Stimulated activated CD4-positive, alpha-beta T cell treated with anti-CD3 and anti-CD28 coated beads, Interleukin-12 subunit alpha, Interleukin-12 subunit beta, amount 100 ng/mL, for 48 hours (primary cell): Measurements from ENCODE around the gene JAG1.

Source experiments
- DNase-seq, 3 donors: peaks; one replicate each; pipeline ENCODE4 v3.0.0-alpha.2; 2020; ENCODE audit warnings: low read depth in 2 of 3, low spot score in 1 of 3

Gene JAG1

GRCh38 chr20:10653599-10654249, 20.1 kb downstream of the JAG1 start:
- no peak for DNase-seq

- DNase-seq, result no peak
Measured at GRCh38 chr20:10652660-10653261, 21.0 kb downstream of the JAG1 start.

GRCh38 chr20:10652185-10652584, 21.6 kb downstream of the JAG1 start:
- DNase-seq, result no peak

- no peak for DNase-seq
Measured at GRCh38 chr20:10651227-10651990, 22.4 kb downstream of the JAG1 start.

GRCh38 chr20:10649797-10650160, 24.0 kb downstream of the JAG1 start:
- DNase-seq, result no peak

- no peak for DNase-seq
Measured at GRCh38 chr20:10649080-10649796, 24.6 kb downstream of the JAG1 start.

GRCh38 chr20:10648651-10649050, 25.1 kb downstream of the JAG1 start:
- DNase-seq, result no peak

GRCh38 chr20:10647909-10648308, 25.9 kb downstream of the JAG1 start:
- DNase-seq, result no peak

GRCh38 chr20:10647471-10647870, 26.3 kb downstream of the JAG1 start:
- DNase-seq, result no peak

- DNase-seq, result no peak
Measured at GRCh38 chr20:10646886-10647420, 26.8 kb downstream of the JAG1 start.

GRCh38 chr20:10646006-10646405, 27.8 kb downstream of the JAG1 start:
- no peak for DNase-seq

- no peak for DNase-seq
Measured at GRCh38 chr20:10645205-10645570, 28.6 kb downstream of the JAG1 start.

GRCh38 chr20:10644458-10645204, 29.2 kb downstream of the JAG1 start:
- DNase-seq, result no peak

GRCh38 chr20:10643560-10643873, 30.3 kb downstream of the JAG1 start:
- no peak for DNase-seq

GRCh38 chr20:10642856-10643559, 30.8 kb downstream of the JAG1 start:
- DNase-seq, result no peak

GRCh38 chr20:10641893-10642292, 31.9 kb downstream of the JAG1 start:
- DNase-seq, result no peak

GRCh38 chr20:10641467-10641866, 32.3 kb downstream of the JAG1 start:
- DNase-seq, result no peak

GRCh38 chr20:10640897-10641296, 32.9 kb downstream of the JAG1 start:
- no peak for DNase-seq

- no peak for DNase-seq
Measured at GRCh38 chr20:10639737-10640556, 33.9 kb downstream of the JAG1 start.
